OCI-LY1 (cell line): Measurements from ENCODE around the gene PHLDA2.
"Not testable (repeated sequence)": the region's sequence is repeated elsewhere in the genome, so short reads cannot be mapped to it uniquely, and the experiment has no call there.

ENCODE experiments used
- H2AFZ ChIP-seq: fragments of 200-600 bp; sonication (generic), shearing (Covaris generic); 2 replicates; pipeline ENCODE4 v1.6.0; 2014; ENCODE audit warnings: antibody characterized with exemption, mild to moderate bottlenecking, low read length
- H3F3A ChIP-seq: fragments of 200-600 bp; sonication (generic), shearing (Covaris generic); 2 replicates; pipeline ENCODE4 v1.6.0; 2014; ENCODE audit warnings: mild to moderate bottlenecking, antibody characterized with exemption, low read length, moderate library complexity; ENCODE audit not compliant: insufficient read depth
- H3K27ac ChIP-seq: fragments of 200-600 bp; sonication (generic); 2 replicates; pipeline ENCODE4 v1.5.1; 2014; ENCODE audit warnings: low read length, mixed run types, mild to moderate bottlenecking, low read depth; ENCODE audit not compliant: poor library complexity, severe bottlenecking
- H3K27me3 ChIP-seq: fragments of 200-600 bp; sonication (generic); 2 replicates; pipeline ENCODE4 v1.6.0; 2014; ENCODE audit warnings: antibody characterized with exemption, mild to moderate bottlenecking, low read length, moderate library complexity; ENCODE audit not compliant: insufficient read depth
- H3K36me3 ChIP-seq: fragments of 200-600 bp; sonication (generic); 2 replicates; pipeline ENCODE4 v1.6.1; 2014; ENCODE audit warnings: mild to moderate bottlenecking, antibody characterized with exemption, low read length, moderate library complexity, mixed read lengths; ENCODE audit not compliant: insufficient read depth
- H3K4me1 ChIP-seq: fragments of 200-600 bp; sonication (generic); 2 replicates; pipeline ENCODE4 v1.5.1; 2014; ENCODE audit warnings: mild to moderate bottlenecking, low read length, moderate library complexity; ENCODE audit not compliant: insufficient read depth, severe bottlenecking
- H3K4me2 ChIP-seq: fragments of 200-600 bp; sonication (generic), shearing (Covaris generic); 2 replicates; pipeline ENCODE4 v1.6.1; 2014; ENCODE audit warnings: low read length
- H3K4me3 ChIP-seq: fragments of 200-600 bp; sonication (generic); 2 replicates; pipeline ENCODE4 v1.5.1; 2014; ENCODE audit warnings: low read length, low read depth, mild to moderate bottlenecking, mixed read lengths; ENCODE audit not compliant: poor library complexity, severe bottlenecking
- H3K79me2 ChIP-seq: fragments of 200-600 bp; shearing (Covaris generic); 2 replicates; pipeline ENCODE4 v1.6.1; 2016; ENCODE audit warnings: mixed run types, low read length, mixed read lengths; ENCODE audit not compliant: insufficient read depth
- H3K9ac ChIP-seq: fragments of 200-600 bp; sonication (generic), shearing (Covaris generic); 2 replicates; pipeline ENCODE4 v1.6.1; 2014; ENCODE audit warnings: mild to moderate bottlenecking, low read length, mixed read lengths
- H3K9me2 ChIP-seq: fragments of 200-600 bp; sonication (generic), shearing (Covaris generic); 2 replicates; pipeline ENCODE4 v1.6.1; 2014; ENCODE audit warnings: low read depth, mild to moderate bottlenecking, low read length, mixed read lengths
- H3K9me3 ChIP-seq: fragments of 200-600 bp; shearing (Covaris generic); 2 replicates; pipeline ENCODE4 v1.6.1; 2014; ENCODE audit warnings: low read length, mixed read lengths
- H4K20me1 ChIP-seq: fragments of 200-600 bp; sonication (generic), shearing (Covaris generic); 2 replicates; pipeline ENCODE4 v1.6.0; 2016; ENCODE audit warnings: mild to moderate bottlenecking, low read length; ENCODE audit not compliant: insufficient read depth
- CTCF ChIP-seq: fragments of 200-600 bp; sonication (generic), shearing (Covaris generic); IDR thresholded peaks from 2 replicates; pipeline ENCODE4 v1.5.1; 2017; ENCODE audit warnings: mild to moderate bottlenecking, antibody characterized with exemption, low read length, moderate library complexity, mixed read lengths
- EZH2 ChIP-seq: fragments of 200-600 bp; sonication (generic), shearing (Covaris generic); IDR thresholded peaks from 2 replicates; pipeline ENCODE4 v1.8.0; 2017; ENCODE audit warnings: borderline replicate concordance, mixed run types, mild to moderate bottlenecking, antibody characterized with exemption, low read length, moderate library complexity, mixed read lengths

Gene PHLDA2

GRCh38 chr11:2942447-2942846 lies 13.2 kb upstream of the PHLDA2 start:
- Histone ChIP-seq H3K4me1 (peaks cover 9% of the 10 kb centered on the region), H3K9me3 (peaks cover 13% of the 10 kb centered on the region), H3K27ac (no peak overlapping the region), H3K4me3 (no peak overlapping the region), H3K9ac (no peak overlapping the region), H3K27me3 (no peaks in the 10 kb centered on the region), H3K36me3 (peaks cover 41% of the 10 kb centered on the region), H4K20me1 (no peaks in the 10 kb centered on the region), H2AFZ (no peak overlapping the region), H3F3A (no peaks in the 10 kb centered on the region), H3K9me2 (no peaks in the 10 kb centered on the region), H3K4me2 (no peak overlapping the region), H3K79me2 (no peaks in the 10 kb centered on the region)
- no peak for TF ChIP-seq CTCF
- no peak for TF ChIP-seq EZH2

GRCh38 chr11:2940921-2941821 lies 12.0 kb upstream of the PHLDA2 start:
- Histone ChIP-seq H3K27me3 (no peaks in the 10 kb centered on the region), H2AFZ (no peak overlapping the region), H4K20me1 (no peaks in the 10 kb centered on the region), H3K4me1 (peaks cover 9% of the 10 kb centered on the region), H3K9me2 (no peaks in the 10 kb centered on the region), H3F3A (no peaks in the 10 kb centered on the region), H3K79me2 (no peaks in the 10 kb centered on the region), H3K27ac (no peak overlapping the region), H3K4me3 (no peak overlapping the region), H3K9ac (no peak overlapping the region), H3K9me3 (peaks cover 15% of the 10 kb centered on the region), H3K36me3 (peaks cover 28% of the 10 kb centered on the region), H3K4me2 (no peak overlapping the region)
- TF ChIP-seq EZH2 (no peak), CTCF (no peak)

- Histone ChIP-seq H2AFZ (no peak overlapping the region), H4K20me1 (no peaks in the 10 kb centered on the region), H3K4me2 (no peak overlapping the region), H3K9me2 (no peaks in the 10 kb centered on the region), H3K27me3 (no peaks in the 10 kb centered on the region), H3K4me1 (peaks cover 9% of the 10 kb centered on the region), H3K4me3 (no peak overlapping the region), H3K9me3 (peaks cover 15% of the 10 kb centered on the region), H3K9ac (no peak overlapping the region), H3K79me2 (no peaks in the 10 kb centered on the region), H3F3A (no peaks in the 10 kb centered on the region), H3K36me3 (peaks cover 20% of the 10 kb centered on the region), H3K27ac (no peak overlapping the region)
- TF ChIP-seq CTCF (no peak), EZH2 (no peak)
Observed at GRCh38 chr11:2940147-2940920, 11.1 kb upstream of the PHLDA2 start.

GRCh38 chr11:2938458-2939418 lies 9.5 kb upstream of the PHLDA2 start:
- not testable (repeated sequence) for H3K36me3 ChIP-seq, H2AFZ ChIP-seq, H3K27ac ChIP-seq, H3K9me2 ChIP-seq, H3K27me3 ChIP-seq, H4K20me1 ChIP-seq, H3K4me1 ChIP-seq, H3K4me2 ChIP-seq, H3F3A ChIP-seq, H3K9ac ChIP-seq, H3K79me2 ChIP-seq, H3K4me3 ChIP-seq
- peaks cover 15% of the 10 kb centered on the region for H3K9me3 ChIP-seq
